HUES6 (cell line): ENCODE data around the gene SPATS2L.
"Not testable (repeated sequence)": the region's sequence is repeated elsewhere in the genome, so short reads cannot be mapped to it uniquely, and the experiment has no call there.

Experiments used
- H3K27ac ChIP-seq: 2 replicates; pipeline ENCODE4 v1.7.0; 2013; ENCODE audit warnings: low read depth, mild to moderate bottlenecking, low read length, inconsistent platforms
- H3K27me3 ChIP-seq: 2 replicates; pipeline ENCODE4 v1.6.1; 2013; ENCODE audit warnings: low read length; ENCODE audit not compliant: control insufficient read depth, insufficient read depth
- H3K36me3 ChIP-seq: 2 replicates; pipeline ENCODE4 v1.6.1; 2013; ENCODE audit warnings: low read length; ENCODE audit not compliant: control insufficient read depth, insufficient read depth
- H3K4me1 ChIP-seq: 2 replicates; pipeline ENCODE4 v1.6.1; 2013; ENCODE audit warnings: low read length; ENCODE audit not compliant: control insufficient read depth, insufficient read depth
- H3K4me3 ChIP-seq: 2 replicates; pipeline ENCODE4 v1.5.1; 2013; ENCODE audit warnings: low read depth, low read length
- H3K9ac ChIP-seq: one replicate; pipeline ENCODE4 v1.6.1; 2013; ENCODE audit warnings: mild to moderate bottlenecking, low read length
- H3K9me3 ChIP-seq: 2 replicates; pipeline ENCODE4 v1.6.1; 2013; ENCODE audit warnings: low read depth, low read length; ENCODE audit not compliant: control insufficient read depth, insufficient read depth

Gene SPATS2L

GRCh38 chr2:200340508-200341224 is 34.2 kb downstream of the SPATS2L start:
- Histone ChIP-seq H3K36me3 (peaks cover 25% of the 10 kb centered on the region), H3K9ac (no peak overlapping the region), H3K9me3 (no peaks in the 10 kb centered on the region; the same call in 1 of the 2 replicates), H3K4me3 (no peak overlapping the region), H3K4me1 (no peaks in the 10 kb centered on the region), H3K27ac (no peak overlapping the region), H3K27me3 (no peaks in the 10 kb centered on the region)

GRCh38 chr2:200341376-200341775 is 34.9 kb downstream of the SPATS2L start:
- H3K9ac ChIP-seq, result no peak overlapping the region
- H3K9me3 ChIP-seq, result no peaks in the 10 kb centered on the region; the same call in 1 of the 2 replicates
- H3K4me1 ChIP-seq, result no peaks in the 10 kb centered on the region
- no peak overlapping the region for H3K4me3 ChIP-seq
- H3K27me3 ChIP-seq, result no peaks in the 10 kb centered on the region
- H3K27ac ChIP-seq, result no peak overlapping the region
- peaks cover 25% of the 10 kb centered on the region for H3K36me3 ChIP-seq

GRCh38 chr2:200342235-200342634 is 35.7 kb downstream of the SPATS2L start:
- Histone ChIP-seq H3K9ac (no peak overlapping the region), H3K9me3 (no peaks in the 10 kb centered on the region; the same call in 1 of the 2 replicates), H3K4me3 (no peak overlapping the region), H3K36me3 (peaks cover 25% of the 10 kb centered on the region), H3K27me3 (no peaks in the 10 kb centered on the region), H3K4me1 (no peaks in the 10 kb centered on the region), H3K27ac (no peak overlapping the region)

- Histone ChIP-seq H3K27me3 (no peaks in the 10 kb centered on the region), H3K27ac (no peak overlapping the region), H3K4me3 (no peak overlapping the region), H3K4me1 (no peaks in the 10 kb centered on the region), H3K9me3 (no peaks in the 10 kb centered on the region; the same call in 1 of the 2 replicates), H3K36me3 (peaks cover 25% of the 10 kb centered on the region), H3K9ac (no peak overlapping the region)
Measured at GRCh38 chr2:200342654-200343053, 36.2 kb downstream of the SPATS2L start.

GRCh38 chr2:200344202-200344601 is 37.7 kb downstream of the SPATS2L start:
- not testable (repeated sequence) for H3K4me1 ChIP-seq, H3K9me3 ChIP-seq, H3K27ac ChIP-seq, H3K27me3 ChIP-seq, H3K9ac ChIP-seq, H3K4me3 ChIP-seq
- H3K36me3 ChIP-seq, result peaks cover 32% of the 10 kb centered on the region

GRCh38 chr2:200345975-200346374 is 39.5 kb downstream of the SPATS2L start:
- Histone ChIP-seq H3K9ac (no peak overlapping the region), H3K9me3 (no peaks in the 10 kb centered on the region; the same call in 1 of the 2 replicates), H3K27me3 (no peaks in the 10 kb centered on the region), H3K4me3 (no peak overlapping the region), H3K4me1 (peaks cover 4% of the 10 kb centered on the region), H3K36me3 (peaks cover 33% of the 10 kb centered on the region), H3K27ac (no peak overlapping the region)

- Histone ChIP-seq H3K27me3 (no peaks in the 10 kb centered on the region), H3K27ac (no peak overlapping the region), H3K4me1 (peaks cover 14% of the 10 kb centered on the region), H3K36me3 (peaks cover 27% of the 10 kb centered on the region), H3K9ac (no peak overlapping the region), H3K4me3 (no peak overlapping the region), H3K9me3 (no peaks in the 10 kb centered on the region; the same call in 1 of the 2 replicates)
Measured at GRCh38 chr2:200347301-200347700, 40.8 kb downstream of the SPATS2L start.

GRCh38 chr2:200348897-200349563 is 42.5 kb downstream of the SPATS2L start:
- Histone ChIP-seq H3K36me3 (peaks cover 18% of the 10 kb centered on the region; the same call in 1 of the 2 replicates), H3K4me1 (peaks cover 32% of the 10 kb centered on the region), H3K27me3 (no peaks in the 10 kb centered on the region), H3K4me3 (no peak overlapping the region), H3K9ac (no peak overlapping the region), H3K9me3 (no peaks in the 10 kb centered on the region), H3K27ac (no peak overlapping the region)

GRCh38 chr2:200349868-200350267 is 43.4 kb downstream of the SPATS2L start:
- H3K27ac ChIP-seq, result no peak overlapping the region
- H3K4me1 ChIP-seq, result peaks cover 39% of the 10 kb centered on the region
- H3K36me3 ChIP-seq, result peaks cover 18% of the 10 kb centered on the region; the same call in 1 of the 2 replicates
- H3K9me3 ChIP-seq, result no peaks in the 10 kb centered on the region
- H3K9ac ChIP-seq, result no peak overlapping the region
- no peak overlapping the region for H3K4me3 ChIP-seq
- no peaks in the 10 kb centered on the region for H3K27me3 ChIP-seq

GRCh38 chr2:200350850-200351285 is 44.4 kb downstream of the SPATS2L start:
- peaks cover 18% of the 10 kb centered on the region; the same call in 1 of the 2 replicates for H3K36me3 ChIP-seq
- H3K9me3 ChIP-seq, result no peaks in the 10 kb centered on the region
- no peak overlapping the region for H3K9ac ChIP-seq
- H3K27me3 ChIP-seq, result no peaks in the 10 kb centered on the region
- peaks cover 46% of the 10 kb centered on the region for H3K4me1 ChIP-seq
- H3K4me3 ChIP-seq, result no peak overlapping the region
- no peak overlapping the region for H3K27ac ChIP-seq

- Histone ChIP-seq H3K36me3 (peaks cover 18% of the 10 kb centered on the region; the same call in 1 of the 2 replicates), H3K4me1 (peaks cover 55% of the 10 kb centered on the region), H3K9me3 (no peaks in the 10 kb centered on the region), H3K4me3 (no peak overlapping the region), H3K9ac (no peak overlapping the region), H3K27me3 (no peaks in the 10 kb centered on the region), H3K27ac (no peak overlapping the region)
Measured at GRCh38 chr2:200351815-200352214, 45.3 kb downstream of the SPATS2L start.
